Stimulated activated CD4-positive, alpha-beta T cell treated with anti-CD3 and anti-CD28 coated beads, TNF-alpha, amount 100 ng/mL, for 48 hours (primary cell): ENCODE results near the gene PGLYRP4.

Source experiments
- DNase-seq, 3 donors: peaks; one replicate each; pipeline ENCODE4 v3.0.0-alpha.2; 2020; ENCODE audit warnings: low read depth in 3 of 3

Gene PGLYRP4

GRCh38 chr1:153288634-153289275, 59.9 kb downstream of the PGLYRP4 start:
- no peak for DNase-seq
